SK-N-SH (cell line): Measurements from ENCODE around the gene ABHD15. TPM values are rescaled to one million over a fixed set of nuclear protein-coding genes. Genes with fewer than 3 reads are reported as not detected.

Experiments used
- CTCF ChIA-PET: fragments of 300-600, 350-600 bp; formaldehyde crosslinking; extraction: SDS; loops from one replicate; lab custom pipeline; 2021; lab: Yijun Ruan, JAX
- POLR2A ChIA-PET: fragments of 350-600 bp; sonication (Branson Sonifier 250); formaldehyde crosslinking; extraction: SDS; loops from one replicate; lab custom pipeline; 2020; ENCODE audit warnings: antibody characterized with exemption, inconsistent platforms; lab: Yijun Ruan, JAX
- DNase-seq: peaks from one replicate; pipeline ENCODE4 v3.0.0; 2012
- H2AFZ ChIP-seq: fragments of 200-600 bp; sonication (generic); 2 replicates; pipeline ENCODE4 v1.8.1; 2016; ENCODE audit warnings: antibody characterized with exemption, mild to moderate bottlenecking, low read depth
- H3F3A ChIP-seq: fragments of 200-600 bp; sonication (generic); replicated peaks from 2 replicates; pipeline ENCODE3; 2016; ENCODE audit warnings: antibody characterized with exemption, mild to moderate bottlenecking; ENCODE audit not compliant: insufficient read depth
- H3K27ac ChIP-seq, 2 experiments: fragments of 200-500 bp in 1 of 2; fragments of 200-600 bp in 1 of 2; sonication (Bioruptor generic) in 1 of 2; sonication (generic), shearing (Covaris generic) in 1 of 2; 2 replicates each; pipeline versions ENCODE4 v1.5.1 to v1.6.1; 2014 to 2016; ENCODE audit warnings: low read depth in 2 of 2, inconsistent platforms in 1 of 2, low read length in 1 of 2, mild to moderate bottlenecking in 1 of 2, mixed read lengths in 1 of 2
- H3K27me3 ChIP-seq: fragments of 200-600 bp; sonication (generic), shearing (Covaris generic); 2 replicates; pipeline ENCODE4 v1.6.1; 2016; ENCODE audit warnings: mixed run types; ENCODE audit not compliant: insufficient read depth
- H3K36me3 ChIP-seq, 2 experiments: fragments of 200-500 bp in 1 of 2; fragments of 200-600 bp in 1 of 2; sonication (Bioruptor generic) in 1 of 2; sonication (generic) in 1 of 2; replicated peaks in 1 of 2; 2 replicates each; pipeline versions ENCODE3 to v1.5.1; 2014 to 2016; ENCODE audit warnings: low read length in 1 of 2, mild to moderate bottlenecking in 1 of 2; ENCODE audit not compliant: insufficient read depth in 2 of 2, control insufficient read depth in 1 of 2
- H3K4me1 ChIP-seq, 2 experiments: fragments of 200-500 bp in 1 of 2; fragments of 200-600 bp in 1 of 2; sonication (Bioruptor generic) in 1 of 2; sonication (generic), shearing (Covaris generic) in 1 of 2; 2 replicates each; pipeline versions ENCODE4 v1.5.1 to v1.6.1; 2014 to 2016; ENCODE audit warnings: low read depth in 1 of 2, low read length in 1 of 2, mixed run types in 1 of 2; ENCODE audit not compliant: insufficient read depth in 2 of 2, control insufficient read depth in 1 of 2
- H3K4me2 ChIP-seq: fragments of 200-600 bp; sonication (generic), shearing (Covaris generic); 2 replicates; pipeline ENCODE4 v1.6.1; 2017; ENCODE audit warnings: mixed run types
- H3K4me3 ChIP-seq, 2 experiments: fragments of 200-500 bp in 1 of 2; fragments of 200-600 bp in 1 of 2; sonication (Bioruptor generic) in 1 of 2; sonication (generic), shearing (Covaris generic) in 1 of 2; 2 replicates each; pipeline versions ENCODE4 v1.5.1 to v1.8.1; 2014 to 2016; ENCODE audit warnings: low read depth in 2 of 2, inconsistent platforms in 1 of 2, low read length in 1 of 2, mild to moderate bottlenecking in 1 of 2, mixed read lengths in 1 of 2, moderate library complexity in 1 of 2
- H3K79me2 ChIP-seq: fragments of 200-600 bp; sonication (generic); 2 replicates; pipeline ENCODE4 v1.8.1; 2017; ENCODE audit warnings: mild to moderate bottlenecking; ENCODE audit not compliant: insufficient read depth
- H3K9ac ChIP-seq: fragments of 200-600 bp; sonication (generic); 2 replicates; pipeline ENCODE4 v1.6.1; 2017; ENCODE audit warnings: mixed run types
- H3K9me2 ChIP-seq: fragments of 200-600 bp; sonication (generic); 2 replicates; pipeline ENCODE4 v1.6.1; 2017; ENCODE audit warnings: mixed run types
- H3K9me3 ChIP-seq: fragments of 200-600 bp; sonication (generic); 2 replicates; pipeline ENCODE4 v1.6.1; 2017; ENCODE audit warnings: mixed run types, mild to moderate bottlenecking, moderate library complexity
- H4K20me1 ChIP-seq: fragments of 200-600 bp; sonication (generic); 2 replicates; pipeline ENCODE4 v1.6.1; 2017; ENCODE audit warnings: mild to moderate bottlenecking, mixed run types; ENCODE audit not compliant: insufficient read depth
- CTCF ChIP-seq: fragments of 200-600 bp; sonication (generic); IDR thresholded peaks from 2 replicates; pipeline ENCODE4 v1.6.1; 2017; ENCODE audit warnings: antibody characterized with exemption, mild to moderate bottlenecking, moderate library complexity
- ELF1 ChIP-seq: IDR thresholded peaks from 2 replicates; pipeline ENCODE4 v1.4.0; 2012
- EP300 ChIP-seq, 2 experiments: IDR thresholded peaks; 2 replicates each; pipeline versions ENCODE4 v1.4.0 to v1.6.1; 2012; ENCODE audit warnings: borderline replicate concordance in 1 of 2, low read depth in 1 of 2, low read length in 1 of 2
- FOXM1 ChIP-seq: IDR thresholded peaks from 2 replicates; pipeline ENCODE4 v1.4.0; 2012; ENCODE audit warnings: low read depth, mild to moderate bottlenecking
- GABPA ChIP-seq: IDR thresholded peaks from 2 replicates; pipeline ENCODE4 v1.4.0; 2012; ENCODE audit warnings: low read depth, mild to moderate bottlenecking
- GATA2 ChIP-seq: sonication (generic); formaldehyde crosslinking; IDR thresholded peaks from 2 replicates; pipeline ENCODE4 v1.5.0; 2020; ENCODE audit warnings: mild to moderate bottlenecking, missing genetic modification reagents
- MEF2A ChIP-seq: IDR thresholded peaks from 2 replicates; pipeline ENCODE4 v1.4.0; 2012; ENCODE audit warnings: low read depth, borderline replicate concordance
- NFIC ChIP-seq: IDR thresholded peaks from 2 replicates; pipeline ENCODE4 v1.4.0; 2012; ENCODE audit warnings: borderline replicate concordance
- NRF1 ChIP-seq: IDR thresholded peaks from 2 replicates; pipeline ENCODE4 v1.6.1; 2012; ENCODE audit warnings: low read depth, mild to moderate bottlenecking, low read length
- POLR2AphosphoS5 ChIP-seq: IDR thresholded peaks from 2 replicates; pipeline ENCODE4 v1.6.1; 2012; ENCODE audit warnings: low read depth, low read length
- RAD21 ChIP-seq: IDR thresholded peaks from 2 replicates; pipeline ENCODE4 v1.6.1; 2012; ENCODE audit warnings: mild to moderate bottlenecking, low read length
- RCOR1 ChIP-seq: fragments of 150-350 bp; IDR thresholded peaks from 2 replicates; pipeline ENCODE4 v1.6.1; 2017; ENCODE audit warnings: antibody characterized with exemption, low read length
- RFX5 ChIP-seq: IDR thresholded peaks from 2 replicates; pipeline ENCODE4 v1.6.1; 2012; ENCODE audit warnings: mild to moderate bottlenecking, improper control_type of control experiment, low read length
- SIN3A ChIP-seq: IDR thresholded peaks from 2 replicates; pipeline ENCODE4 v1.6.1; 2012; ENCODE audit warnings: low read depth, mild to moderate bottlenecking, low read length, moderate library complexity, borderline replicate concordance
- TAF1 ChIP-seq: IDR thresholded peaks from 2 replicates; pipeline ENCODE4 v1.6.1; 2012; ENCODE audit warnings: low read depth, mild to moderate bottlenecking, low read length, moderate library complexity, borderline replicate concordance
- USF2 ChIP-seq: fragments of 150-350 bp; IDR thresholded peaks from 2 replicates; pipeline ENCODE4 v1.6.1; 2017; ENCODE audit warnings: antibody characterized with exemption, low read length, low read depth, borderline replicate concordance
- YY1 ChIP-seq: IDR thresholded peaks from 2 replicates; pipeline ENCODE4 v1.4.0; 2012; ENCODE audit warnings: low read depth, mild to moderate bottlenecking
- WGBS: methylation state at CpG from one replicate; pipeline ENCODE4 v1.1.6; 2017; ENCODE audit warnings: low lambda C conversion rate; 5-methylcytosine and 5-hydroxymethylcytosine counted together
- polyA plus RNA-seq, 3 experiments: library from polyadenylated mRNA; depleted of rRNA; stranded (reverse); fragments of >200 nt; gene quantifications; 2 replicates each; pipeline ENCODE4 v1.2.3, GENCODE V29; 2012

Gene ABHD15
- polyA plus RNA-seq, 1 of the 3 experiments (the other 2 are of a cell fraction): 7.0 TPM

- H3K9ac ChIP-seq: no peak overlapping the region
- TF ChIP-seq ELF1: no peak
- peak; percentile 36 for TF ChIP-seq CTCF
- H3K9me2 ChIP-seq: no peaks in the 10 kb centered on the region
- no peaks in the 10 kb centered on the region for H3K27me3 ChIP-seq
- H3K4me3 ChIP-seq: no peak overlapping the region
- 0 out of 2 replicates have a peak overlapping the region, but pooled peaks have one; percentile 15 for H3K4me2 ChIP-seq
- peaks cover 18 to 50% of the 10 kb centered on the region in 2 experiments; a peak in 3 of 4 replicates for H3K4me1 ChIP-seq
- ChIA-PET POLR2A (no interaction called here), CTCF (interaction anchor here (1.0 to 12.7 kb wide), 4 partner anchors 15 to 346 kb away, joined by 3 to 166 read pairs (median 4); partner anchors contain the start of genes ABHD15 and TP53I13)
- no peak overlapping the region for H2AFZ ChIP-seq
- peaks cover 0 to 25% of the 10 kb centered on the region in 2 experiments for H3K36me3 ChIP-seq
- H4K20me1 ChIP-seq: peaks cover 67% of the 10 kb centered on the region
- 96% methylated on average over 6 of the region's 8 CpGs for WGBS
- peak; percentile 24 for DNase-seq
- peaks cover 74% of the 10 kb centered on the region for H3K79me2 ChIP-seq
- no peaks in the 10 kb centered on the region for H3K9me3 ChIP-seq
- H3K27ac ChIP-seq: no peak overlapping the region; a peak in 1 of 4 replicates
- peaks cover 10% of the 10 kb centered on the region for H3F3A ChIP-seq
Observed at GRCh38 chr17:29585080-29585751, 18.4 kb upstream of the ABHD15 start.

- H3K27me3 ChIP-seq: no peaks in the 10 kb centered on the region
- H3K9ac ChIP-seq: no peak overlapping the region
- H3K9me3 ChIP-seq: no peaks in the 10 kb centered on the region
- ChIA-PET POLR2A (no interaction called here), CTCF (interaction anchor here (1.3 to 12.7 kb wide), 4 partner anchors 7 to 221 kb away, joined by 3 to 166 read pairs (median 64); partner anchors contain the start of genes ABHD15, ANKRD13B and TP53I13)
- no peak overlapping the region; a peak in 1 of 4 replicates for H3K27ac ChIP-seq
- no peaks in the 10 kb centered on the region for H3K9me2 ChIP-seq
- H3K36me3 ChIP-seq: peaks cover under 1 to 32% of the 10 kb centered on the region in 2 experiments
- H4K20me1 ChIP-seq: peaks cover 73% of the 10 kb centered on the region
- H2AFZ ChIP-seq: no peak overlapping the region
- peaks cover 74% of the 10 kb centered on the region for H3K79me2 ChIP-seq
- peaks cover 12 to 46% of the 10 kb centered on the region in 2 experiments; a peak in 3 of 4 replicates for H3K4me1 ChIP-seq
- peaks cover 5% of the 10 kb centered on the region for H3F3A ChIP-seq
- H3K4me2 ChIP-seq: 0 out of 2 replicates have a peak overlapping the region, but pooled peaks have one; percentile 15
- peak; percentile 25 for DNase-seq
- TF ChIP-seq POLR2AphosphoS5 (no peak), NRF1 (no peak), RAD21 (no peak), RCOR1 (no peak), CTCF (no peak), FOXM1 (no peak), MEF2A (no peak), GATA2 (CRISPR knock-in tag) (no peak), TAF1 (no peak), NFIC (no peak), RFX5 (no peak), EP300 (IDR thresholded peaks at IDR 0.05; ENCODE audit: borderline replicate concordance in 1 of 2, low read depth in 1 of 2, low read length in 1 of 2) (no peak), ELF1 (no peak), YY1 (no peak), USF2 (no peak), GABPA (no peak), SIN3A (no peak)
- TF ChIP-seq, all 33 proteins: peak for 0
- no peak overlapping the region for H3K4me3 ChIP-seq
- 86% methylated on average over 11 of the region's 12 CpGs for WGBS
Observed at GRCh38 chr17:29584452-29585079, 17.7 kb upstream of the ABHD15 start.
